ENCODE results near the gene ALDH9A1.
A peak's percentile ranks its signal among the peaks of the same experiment; 100 is the strongest.
"Not testable (repeated sequence)": the region's sequence is repeated elsewhere in the genome, so short reads cannot be mapped to it uniquely, and the experiment has no call there.

Gene ALDH9A1

DNA sequence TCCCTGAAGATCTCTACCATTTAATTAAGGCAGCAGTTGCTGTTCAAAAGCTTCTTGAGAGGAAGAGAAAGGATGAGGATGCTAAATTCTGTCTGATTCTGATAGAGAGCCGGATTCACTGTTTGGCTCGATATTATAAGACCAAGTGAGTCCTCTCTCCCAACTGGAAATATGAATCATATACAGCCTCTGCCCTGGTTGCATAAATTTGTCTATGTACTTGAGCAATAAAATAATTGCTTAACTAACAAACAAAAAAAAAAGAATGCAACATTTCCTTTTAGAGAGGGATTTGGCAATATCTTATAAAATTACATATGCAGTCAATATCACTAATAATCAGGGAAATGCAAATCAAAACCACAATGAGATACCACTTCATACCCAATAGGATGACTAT, 26.8 kb downstream of the ALDH9A1 start:
- Histone ChIP-seq H3K9me3 (ENCODE audit: control insufficient read depth, insufficient read depth, low read length) (no peaks in the 10 kb centered on the region), H3K36me3 (ENCODE audit: control insufficient read depth, insufficient read depth, low read length) (peaks cover 3% of the 10 kb centered on the region; the same call in 1 of the 2 replicates), H3K27ac (ENCODE audit: low read length) (no peak overlapping the region), H3K4me3 (ENCODE audit: low read length) (no peak overlapping the region), H3K4me1 (ENCODE audit: control insufficient read depth, insufficient read depth, low read length) (no peaks in the 10 kb centered on the region), H3K27me3 (ENCODE audit: control insufficient read depth, insufficient read depth, low read length) (no peaks in the 10 kb centered on the region)
- no peak for DNase-seq (ENCODE audit: low read depth, low spot score)
- no CpG with 5 or more reads among the region's 2 CpGs for WGBS (ENCODE audit: insufficient coverage, insufficient read length)

DNA sequence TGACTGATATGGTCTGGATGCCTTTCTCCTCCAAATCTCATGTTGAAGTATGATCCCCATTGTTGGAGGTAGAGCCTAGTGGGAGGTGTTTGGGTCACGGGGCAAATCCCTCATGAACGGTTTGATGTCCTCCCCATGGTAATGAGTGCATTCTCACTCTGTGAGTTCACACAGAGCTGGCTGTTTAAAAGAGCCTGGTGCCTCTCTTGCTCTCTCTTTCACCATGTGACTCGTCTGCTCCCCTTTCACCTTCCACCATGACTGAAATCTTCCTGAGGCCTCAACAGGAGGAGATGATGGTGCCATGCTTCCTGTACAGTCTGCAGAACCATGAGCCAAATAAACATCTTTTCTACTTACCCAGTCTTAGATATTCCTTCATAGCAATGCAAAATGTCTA, 30.2 kb downstream of the ALDH9A1 start:
- H3K27ac ChIP-seq (ENCODE audit: low read length) = no peak overlapping the region
- no peaks in the 10 kb centered on the region for H3K27me3 ChIP-seq (ENCODE audit: control insufficient read depth, insufficient read depth, low read length)
- no peaks in the 10 kb centered on the region for H3K4me1 ChIP-seq (ENCODE audit: control insufficient read depth, insufficient read depth, low read length)
- no peaks in the 10 kb centered on the region for H3K9me3 ChIP-seq (ENCODE audit: control insufficient read depth, insufficient read depth, low read length)
- no CpG with 5 or more reads among the region's 3 CpGs for WGBS (ENCODE audit: insufficient coverage, insufficient read length)
- DNase-seq (ENCODE audit: low read depth, low spot score) = no peak
- peaks cover 9% of the 10 kb centered on the region; the same call in 1 of the 2 replicates for H3K36me3 ChIP-seq (ENCODE audit: control insufficient read depth, insufficient read depth, low read length)
- no peak overlapping the region for H3K4me3 ChIP-seq (ENCODE audit: low read length)

DNA sequence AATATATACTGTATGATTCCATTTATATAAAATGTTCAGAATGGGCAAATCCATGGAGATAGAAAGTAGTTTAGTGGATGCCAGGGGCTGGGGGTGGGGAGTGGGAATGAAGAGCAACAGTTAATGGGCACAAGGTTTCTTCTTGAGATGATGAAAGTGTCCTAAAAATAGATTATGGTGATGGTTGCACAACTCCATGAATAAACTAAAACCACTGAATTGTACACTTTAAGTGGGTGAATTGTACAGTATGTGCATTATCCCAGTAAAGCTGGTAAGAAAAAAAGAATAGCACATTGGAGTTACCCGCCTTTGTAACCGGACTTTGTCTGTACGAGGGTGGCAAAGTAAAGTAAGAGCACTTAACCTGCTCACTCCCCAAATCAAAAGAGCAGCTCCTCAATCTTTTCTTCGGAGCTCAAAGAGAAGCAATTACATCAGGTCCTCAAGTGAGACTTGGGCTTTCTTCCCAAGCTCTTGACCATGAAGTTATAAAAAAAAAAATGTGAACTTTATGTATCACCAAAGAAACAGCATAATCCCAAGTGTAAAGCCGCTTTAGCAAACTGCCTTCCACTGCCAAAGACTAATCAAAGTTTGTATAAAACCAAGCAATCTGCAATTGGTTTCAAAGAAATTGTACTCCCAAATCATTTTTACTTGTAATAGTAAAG, 32.1 kb downstream of the ALDH9A1 start:
- Histone ChIP-seq H3K27me3 (ENCODE audit: control insufficient read depth, insufficient read depth, low read length) (no peaks in the 10 kb centered on the region), H3K4me1 (ENCODE audit: control insufficient read depth, insufficient read depth, low read length) (no peaks in the 10 kb centered on the region), H3K36me3 (ENCODE audit: control insufficient read depth, insufficient read depth, low read length) (peaks cover 11% of the 10 kb centered on the region; the same call in 1 of the 2 replicates), H3K4me3 (ENCODE audit: low read length) (no peak overlapping the region), H3K9me3 (ENCODE audit: control insufficient read depth, insufficient read depth, low read length) (no peaks in the 10 kb centered on the region), H3K27ac (ENCODE audit: low read length) (no peak overlapping the region)
- no CpG with 5 or more reads among the region's 5 CpGs for WGBS (ENCODE audit: insufficient coverage, insufficient read length)
- no peak for DNase-seq (ENCODE audit: low read depth, low spot score)

DNA sequence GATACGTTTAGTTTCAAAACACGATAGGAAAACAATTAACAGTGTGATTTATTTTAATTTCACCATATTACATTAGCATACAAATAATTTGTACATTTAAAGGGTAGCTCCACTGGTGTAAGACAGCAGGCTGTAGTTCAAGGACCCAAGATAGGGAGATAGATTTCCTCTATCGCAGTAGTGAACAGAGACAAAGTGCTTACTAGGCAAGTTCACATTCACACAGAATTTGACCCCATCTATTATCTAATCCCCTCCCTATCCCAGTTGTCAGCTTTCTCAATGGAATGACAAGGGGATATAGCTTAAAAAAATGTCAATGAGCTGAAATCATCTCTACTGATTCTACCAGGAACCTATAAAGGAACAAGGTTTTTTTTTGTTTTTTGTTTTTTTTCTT, 36.2 kb downstream of the ALDH9A1 start:
- H3K36me3 ChIP-seq (ENCODE audit: control insufficient read depth, insufficient read depth, low read length) = peaks cover 8% of the 10 kb centered on the region; the same call in 1 of the 2 replicates
- WGBS (ENCODE audit: insufficient coverage, insufficient read length) = no CpG with 5 or more reads among the region's 3 CpGs

DNA sequence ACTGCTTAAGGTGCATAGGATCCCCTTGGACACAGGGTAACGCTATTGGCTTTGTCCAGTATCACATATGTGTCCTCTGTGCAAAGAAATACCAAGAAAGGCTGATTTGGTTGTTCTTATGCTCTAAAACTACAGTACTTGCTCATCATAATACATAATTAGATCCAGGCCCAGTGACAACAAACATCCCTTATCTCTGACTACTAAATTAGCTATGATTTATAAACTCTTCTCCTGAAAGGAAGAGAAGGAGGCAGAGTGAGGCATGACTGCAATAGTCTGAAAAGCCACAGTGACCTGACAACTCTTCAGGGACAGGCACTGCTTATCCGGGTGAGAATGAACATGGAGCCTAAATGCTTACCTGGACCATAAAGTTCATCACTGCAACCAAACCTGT, 36.7 kb downstream of the ALDH9A1 start:
- no peaks in the 10 kb centered on the region for H3K4me1 ChIP-seq (ENCODE audit: control insufficient read depth, insufficient read depth, low read length)
- H3K4me3 ChIP-seq (ENCODE audit: low read length) = no peak overlapping the region
- no peaks in the 10 kb centered on the region for H3K9me3 ChIP-seq (ENCODE audit: control insufficient read depth, insufficient read depth, low read length)
- no peak for DNase-seq (ENCODE audit: low read depth, low spot score)
- no peak overlapping the region for H3K27ac ChIP-seq (ENCODE audit: low read length)
- H3K27me3 ChIP-seq (ENCODE audit: control insufficient read depth, insufficient read depth, low read length) = no peaks in the 10 kb centered on the region
- peaks cover 8% of the 10 kb centered on the region; the same call in 1 of the 2 replicates for H3K36me3 ChIP-seq (ENCODE audit: control insufficient read depth, insufficient read depth, low read length)
- WGBS (ENCODE audit: insufficient coverage, insufficient read length) = no CpG with 5 or more reads among the region's 2 CpGs

More for the DNA sequence above, 36.2 kb downstream of the ALDH9A1 start:
- no peak for DNase-seq (ENCODE audit: low read depth, low spot score)
- H3K4me3 ChIP-seq (ENCODE audit: low read length) = no peak overlapping the region
- no peaks in the 10 kb centered on the region for H3K9me3 ChIP-seq (ENCODE audit: control insufficient read depth, insufficient read depth, low read length)
- no peaks in the 10 kb centered on the region for H3K27me3 ChIP-seq (ENCODE audit: control insufficient read depth, insufficient read depth, low read length)
- H3K4me1 ChIP-seq (ENCODE audit: control insufficient read depth, insufficient read depth, low read length) = no peaks in the 10 kb centered on the region
- no peak overlapping the region for H3K27ac ChIP-seq (ENCODE audit: low read length)

DNA sequence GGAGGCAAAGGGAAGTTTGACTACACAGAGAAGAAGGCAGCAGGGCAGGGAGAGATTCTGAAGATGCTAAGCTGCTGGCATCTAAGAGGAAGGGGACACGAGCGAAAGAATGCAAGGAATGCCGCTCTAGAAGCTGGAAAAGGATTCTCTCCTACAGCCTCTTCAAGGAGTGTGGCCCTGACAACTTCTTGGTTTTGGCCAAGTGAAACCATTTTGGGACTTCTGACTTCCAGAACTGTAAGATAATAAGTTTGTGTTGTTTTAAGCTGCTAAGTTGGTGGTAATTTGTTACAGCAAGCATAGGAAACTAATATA, 38.8 kb downstream of the ALDH9A1 start:
- Histone ChIP-seq H3K4me1 (ENCODE audit: control insufficient read depth, insufficient read depth, low read length) (no peaks in the 10 kb centered on the region), H3K9me3 (ENCODE audit: control insufficient read depth, insufficient read depth, low read length) (no peaks in the 10 kb centered on the region), H3K27ac (ENCODE audit: low read length) (no peak overlapping the region), H3K36me3 (ENCODE audit: control insufficient read depth, insufficient read depth, low read length) (peaks cover 8% of the 10 kb centered on the region; the same call in 1 of the 2 replicates), H3K27me3 (ENCODE audit: control insufficient read depth, insufficient read depth, low read length) (no peaks in the 10 kb centered on the region), H3K4me3 (ENCODE audit: low read length) (no peak overlapping the region)
- peak; percentile 29 for DNase-seq (ENCODE audit: low read depth, low spot score)
- no CpG with 5 or more reads among the region's 3 CpGs for WGBS (ENCODE audit: insufficient coverage, insufficient read length)

DNA sequence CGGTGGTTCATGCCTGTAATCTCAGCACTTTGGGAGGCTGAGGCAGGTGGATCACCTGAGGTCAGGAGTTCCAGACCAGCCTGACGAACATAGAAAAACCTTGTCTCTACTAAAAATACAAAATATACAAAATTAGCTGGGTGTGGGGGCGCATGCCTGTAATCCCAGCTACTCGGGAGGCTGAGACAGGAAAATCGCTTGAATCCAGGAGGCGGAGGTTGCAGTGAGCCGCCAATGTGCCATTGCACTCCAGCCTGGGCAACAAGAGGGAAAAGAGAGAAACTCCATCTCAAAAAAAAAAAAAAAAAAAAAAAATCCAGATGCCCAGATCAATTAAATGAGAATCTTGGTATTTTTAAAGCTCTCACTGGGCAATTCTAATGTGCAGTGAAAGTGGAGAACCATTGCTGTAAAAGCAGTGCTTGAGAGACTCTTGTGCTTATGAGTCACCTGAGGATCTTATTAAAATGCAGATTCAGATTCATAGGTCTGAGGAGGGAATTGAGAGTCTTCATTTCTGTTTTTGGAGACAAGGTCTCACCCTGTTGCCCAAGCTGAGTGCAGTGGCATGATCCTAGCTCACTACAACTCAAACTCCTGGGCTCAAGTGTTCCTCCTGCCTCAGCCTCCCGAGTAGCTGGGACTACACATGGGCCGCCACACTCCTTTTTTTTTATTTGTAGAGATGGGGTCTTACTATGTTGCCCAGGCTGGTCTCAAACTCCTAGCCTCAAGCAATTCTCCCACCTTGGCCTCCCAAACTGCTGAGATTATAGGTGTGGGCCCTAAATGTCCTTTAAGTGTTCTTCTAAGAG, 39.4 kb downstream of the ALDH9A1 start:
- DNase-seq (ENCODE audit: low read depth, low spot score); H3K9me3 ChIP-seq (ENCODE audit: control insufficient read depth, insufficient read depth, low read length); H3K27me3 ChIP-seq (ENCODE audit: control insufficient read depth, insufficient read depth, low read length); H3K4me3 ChIP-seq (ENCODE audit: low read length); H3K4me1 ChIP-seq (ENCODE audit: control insufficient read depth, insufficient read depth, low read length); H3K27ac ChIP-seq (ENCODE audit: low read length); H3K36me3 ChIP-seq (ENCODE audit: control insufficient read depth, insufficient read depth, low read length): not testable (repeated sequence)
- WGBS (ENCODE audit: insufficient coverage, insufficient read length) = no CpG with 5 or more reads among the region's 9 CpGs

DNA sequence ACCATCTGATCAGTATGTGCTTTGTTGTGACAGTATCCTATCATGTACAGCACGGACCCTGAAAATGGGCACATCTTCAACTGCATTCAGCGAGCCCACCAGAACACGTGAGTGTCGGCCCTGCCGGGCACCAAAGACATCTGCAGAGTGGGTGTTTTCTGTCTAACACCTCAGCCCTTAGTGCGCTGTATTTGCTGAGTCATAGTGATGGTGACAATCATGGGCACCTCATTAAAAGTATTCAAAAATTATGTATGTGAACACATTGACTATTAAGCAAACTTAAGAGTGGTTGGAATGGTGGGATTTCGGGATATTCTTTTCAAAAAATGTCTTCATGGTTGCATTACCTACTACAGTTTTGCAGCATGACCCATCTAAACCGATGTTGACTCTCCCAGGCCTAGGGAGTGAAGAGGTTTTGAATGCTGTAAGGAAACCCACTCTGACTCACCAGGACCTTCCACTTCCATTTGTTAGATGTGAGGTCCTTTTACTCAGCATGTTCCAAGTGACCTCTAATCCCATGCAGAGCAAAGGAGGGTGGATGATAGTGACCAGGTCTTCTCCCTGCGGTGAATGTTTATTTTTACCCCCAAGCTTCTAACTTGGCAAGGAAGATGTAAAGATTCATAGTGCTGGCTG, 47.3 kb downstream of the ALDH9A1 start:
- DNase-seq (ENCODE audit: low read depth, low spot score) = no peak
- peaks cover 4% of the 10 kb centered on the region; the same call in 1 of the 2 replicates for H3K36me3 ChIP-seq (ENCODE audit: control insufficient read depth, insufficient read depth, low read length)
- WGBS (ENCODE audit: insufficient coverage, insufficient read length) = no CpG with 5 or more reads among the region's 9 CpGs
- H3K4me3 ChIP-seq (ENCODE audit: low read length) = no peak overlapping the region
- no peaks in the 10 kb centered on the region for H3K9me3 ChIP-seq (ENCODE audit: control insufficient read depth, insufficient read depth, low read length)
- H3K27ac ChIP-seq (ENCODE audit: low read length) = no peak overlapping the region
- no peaks in the 10 kb centered on the region for H3K4me1 ChIP-seq (ENCODE audit: control insufficient read depth, insufficient read depth, low read length)
- H3K27me3 ChIP-seq (ENCODE audit: control insufficient read depth, insufficient read depth, low read length) = no peaks in the 10 kb centered on the region

DNA sequence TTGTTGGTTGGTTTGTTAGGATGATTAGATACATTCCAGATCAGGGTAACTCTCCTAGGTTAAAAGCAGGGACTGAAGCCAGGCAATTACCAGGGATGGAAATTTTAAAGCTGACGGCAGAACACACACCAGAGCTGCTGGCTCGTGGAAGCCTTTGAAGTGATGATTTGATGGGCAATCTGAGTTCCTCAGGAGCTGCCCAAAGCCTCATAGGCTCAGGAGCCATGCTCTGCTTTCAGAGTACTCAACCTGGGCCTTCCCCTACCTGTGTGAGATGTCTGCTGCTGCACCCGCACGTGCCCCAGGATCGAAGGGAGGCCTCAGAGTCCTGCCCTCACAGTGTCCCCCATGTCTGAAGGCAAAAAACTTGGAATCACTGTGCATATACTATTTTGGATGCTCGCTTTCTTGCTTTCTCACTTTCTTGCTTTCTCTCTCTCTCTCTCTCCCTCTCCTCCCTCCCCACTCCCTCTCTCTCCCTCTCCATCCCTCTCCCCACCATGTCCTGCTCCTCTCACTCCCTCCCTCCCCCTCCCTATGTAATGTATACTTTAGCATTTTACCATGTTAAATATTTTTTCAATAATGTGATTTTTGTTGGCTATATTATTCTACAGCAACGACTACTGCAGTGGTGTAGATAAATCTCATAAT, 49.3 kb downstream of the ALDH9A1 start:
- no CpG with 5 or more reads among the region's 7 CpGs for WGBS (ENCODE audit: insufficient coverage, insufficient read length)
- Histone ChIP-seq H3K27me3 (ENCODE audit: control insufficient read depth, insufficient read depth, low read length) (no peaks in the 10 kb centered on the region), H3K4me1 (ENCODE audit: control insufficient read depth, insufficient read depth, low read length) (no peaks in the 10 kb centered on the region), H3K36me3 (ENCODE audit: control insufficient read depth, insufficient read depth, low read length) (peaks cover 4% of the 10 kb centered on the region; the same call in 1 of the 2 replicates), H3K27ac (ENCODE audit: low read length) (no peak overlapping the region), H3K4me3 (ENCODE audit: low read length) (no peak overlapping the region), H3K9me3 (ENCODE audit: control insufficient read depth, insufficient read depth, low read length) (no peaks in the 10 kb centered on the region)
- no peak for DNase-seq (ENCODE audit: low read depth, low spot score)

DNA sequence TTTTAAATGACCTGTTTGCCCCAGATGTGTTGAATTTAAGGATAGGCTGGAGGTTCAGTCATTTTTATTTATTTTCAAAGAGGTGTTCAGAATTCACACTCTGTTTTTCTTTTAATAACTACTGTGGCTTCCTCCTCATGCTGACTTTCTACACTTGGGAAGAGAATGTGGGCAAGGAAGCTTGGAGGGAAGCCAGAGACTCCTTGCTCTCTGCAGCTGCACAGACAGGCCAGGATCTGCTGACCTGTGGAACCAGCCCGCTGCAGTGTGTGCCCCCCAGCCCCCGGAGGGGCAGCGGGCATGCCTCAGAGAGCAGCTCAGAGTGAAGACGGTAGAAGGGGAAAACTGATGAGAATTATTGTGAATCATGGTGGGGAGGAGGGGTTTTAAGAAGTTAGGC, 50.4 kb downstream of the ALDH9A1 start:
- Histone ChIP-seq H3K27ac (ENCODE audit: low read length) (no peak overlapping the region), H3K36me3 (ENCODE audit: control insufficient read depth, insufficient read depth, low read length) (no peaks in the 10 kb centered on the region), H3K27me3 (ENCODE audit: control insufficient read depth, insufficient read depth, low read length) (no peaks in the 10 kb centered on the region), H3K4me3 (ENCODE audit: low read length) (no peak overlapping the region), H3K9me3 (ENCODE audit: control insufficient read depth, insufficient read depth, low read length) (no peaks in the 10 kb centered on the region), H3K4me1 (ENCODE audit: control insufficient read depth, insufficient read depth, low read length) (no peaks in the 10 kb centered on the region)
- WGBS (ENCODE audit: insufficient coverage, insufficient read length) = no CpG with 5 or more reads among the region's 4 CpGs
- no peak for DNase-seq (ENCODE audit: low read depth, low spot score)

Measured in iPS DF 6.9 (cell line).